ENCODE results near the gene ASB6. TPM values are rescaled to one million over a fixed set of nuclear protein-coding genes. Genes with fewer than 3 reads are reported as not detected.

The ASB6 gene
- total and polyA plus RNA-seq, 2 of the 13 experiments (the other 11 are each of a cell fraction or from before 2014, with no cell fraction given) = 8.2 to 8.4 TPM

DNA sequence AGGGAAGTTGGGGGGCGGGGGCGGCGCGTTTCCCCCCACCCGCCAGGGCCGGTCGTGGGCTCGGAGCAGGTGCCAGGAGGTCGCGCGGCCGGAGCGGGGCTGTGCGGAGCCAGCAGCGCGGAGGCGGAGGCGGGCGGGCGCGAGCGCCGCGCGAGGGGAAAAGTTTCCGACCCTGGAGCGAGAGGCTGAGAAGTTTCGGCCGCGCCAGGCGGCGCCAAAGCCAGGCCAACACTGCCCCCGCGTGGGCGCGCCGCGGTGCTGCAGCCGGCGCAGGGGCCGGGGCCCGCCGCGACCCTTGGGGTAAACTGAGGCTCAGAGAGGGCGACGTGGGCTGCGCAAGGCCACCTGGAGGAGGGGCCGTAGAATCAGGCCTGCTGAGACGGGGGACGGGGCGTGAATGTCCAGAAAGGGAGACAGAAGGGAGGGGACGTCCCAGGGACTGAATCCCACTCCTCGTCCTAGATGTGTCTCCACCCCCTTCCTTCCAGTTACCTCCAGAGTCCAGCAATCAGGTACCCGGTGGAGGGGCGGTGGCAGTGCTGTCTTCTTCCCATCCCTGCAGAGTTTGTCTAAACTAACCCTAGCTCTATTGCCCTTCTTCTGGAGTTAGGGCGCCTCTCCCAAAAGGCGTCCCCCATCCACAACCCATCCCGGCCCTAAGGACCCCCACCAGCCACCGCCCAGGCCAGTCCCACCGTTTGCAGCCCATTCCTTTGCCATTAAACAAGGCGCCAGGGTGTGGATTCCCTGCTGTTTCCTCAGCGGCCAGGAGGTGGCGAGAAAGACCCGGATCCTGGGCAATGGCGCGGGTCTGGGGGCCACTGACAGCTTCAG lies 31.3 kb downstream of the ASB6 start (continued):
- TF ChIP-seq ZBTB7A (CRISPR knock-in tag; IDR thresholded peaks at IDR 0.05) (peak; percentile 80), SOX6 (IDR thresholded peaks at IDR 0.05) (no peak), SOX6 (CRISPR knock-in tag; IDR thresholded peaks at IDR 0.05) (0 out of 2 replicates have a peak, but pooled peaks have one; percentile 28), MED1 (CRISPR knock-in tag; IDR thresholded peaks at IDR 0.05) (peak; percentile 14; the same call in 1 of the 2 replicates), HNF4G (IDR thresholded peaks at IDR 0.05; ENCODE audit: borderline replicate concordance, low read depth, low read length) (no peak), HNF4G (CRISPR knock-in tag; IDR thresholded peaks at IDR 0.05; ENCODE audit: borderline replicate concordance, low read depth) (no peak), ZFY (CRISPR knock-in tag; IDR thresholded peaks at IDR 0.05) (peak; percentile 48), RBFOX2 (IDR thresholded peaks at IDR 0.05; ENCODE audit: low read depth, low read length) (peak; percentile 85), ELF3 (CRISPR knock-in tag; IDR thresholded peaks at IDR 0.05) (0 out of 2 replicates have a peak, but pooled peaks have one; percentile 53), TAF15 (IDR thresholded peaks at IDR 0.05; ENCODE audit: low read depth, low read length, poor library complexity, severe bottlenecking) (peak; percentile 75), HNRNPK (IDR thresholded peaks at IDR 0.05; ENCODE audit: low read depth, low read length, poor library complexity, severe bottlenecking) (peak; percentile 9), ATF7-NPFF (CRISPR knock-in tag; IDR thresholded peaks at IDR 0.05; ENCODE audit: low read depth) (peak; percentile 73; the same call in 1 of the 2 replicates), ZSCAN25 (CRISPR knock-in tag; IDR thresholded peaks at IDR 0.05) (peak; percentile 76; the same call in 1 of the 2 replicates), ZNF776 (CRISPR knock-in tag; IDR thresholded peaks at IDR 0.05) (peak; percentile 74), YEATS4 (CRISPR knock-in tag; IDR thresholded peaks at IDR 0.05; ENCODE audit: borderline replicate concordance) (0 out of 2 replicates have a peak, but pooled peaks have one; percentile 27), MXI1 (IDR thresholded peaks at IDR 0.05; ENCODE audit: borderline replicate concordance, low read depth, low read length) (peak; percentile 36; the same call in 1 of the 3 replicates), RAD21 (CRISPR knock-in tag; IDR thresholded peaks at IDR 0.05) (peak; percentile 100), NONO (IDR thresholded peaks at IDR 0.05) (no peak), NONO (CRISPR knock-in tag; conservative IDR thresholded peaks at IDR 0.05) (peak; percentile 26; the same call in 1 of the 2 replicates), NR0B2 (CRISPR knock-in tag; IDR thresholded peaks at IDR 0.05) (peak; percentile 39; the same call in 1 of the 2 replicates), YY1 (IDR thresholded peaks at IDR 0.05; ENCODE audit: insufficient read depth, insufficient replicate concordance, low read depth, low read length) (peak; percentile 66)
- TF ChIP-seq, protein P1, sequence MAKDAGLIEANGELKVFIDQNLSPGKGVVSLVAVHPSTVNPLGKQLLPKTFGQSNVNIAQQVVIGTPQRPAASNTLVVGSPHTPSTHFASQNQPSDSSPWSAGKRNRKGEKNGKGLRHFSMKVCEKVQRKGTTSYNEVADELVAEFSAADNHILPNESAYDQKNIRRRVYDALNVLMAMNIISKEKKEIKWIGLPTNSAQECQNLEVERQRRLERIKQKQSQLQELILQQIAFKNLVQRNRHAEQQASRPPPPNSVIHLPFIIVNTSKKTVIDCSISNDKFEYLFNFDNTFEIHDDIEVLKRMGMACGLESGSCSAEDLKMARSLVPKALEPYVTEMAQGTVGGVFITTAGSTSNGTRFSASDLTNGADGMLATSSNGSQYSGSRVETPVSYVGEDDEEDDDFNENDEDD (CRISPR knock-in tag; IDR thresholded peaks at IDR 0.05; ENCODE audit: borderline replicate concordance) = peak; percentile 27; the same call in 1 of the 2 replicates
- TF ChIP-seq, protein P2, sequence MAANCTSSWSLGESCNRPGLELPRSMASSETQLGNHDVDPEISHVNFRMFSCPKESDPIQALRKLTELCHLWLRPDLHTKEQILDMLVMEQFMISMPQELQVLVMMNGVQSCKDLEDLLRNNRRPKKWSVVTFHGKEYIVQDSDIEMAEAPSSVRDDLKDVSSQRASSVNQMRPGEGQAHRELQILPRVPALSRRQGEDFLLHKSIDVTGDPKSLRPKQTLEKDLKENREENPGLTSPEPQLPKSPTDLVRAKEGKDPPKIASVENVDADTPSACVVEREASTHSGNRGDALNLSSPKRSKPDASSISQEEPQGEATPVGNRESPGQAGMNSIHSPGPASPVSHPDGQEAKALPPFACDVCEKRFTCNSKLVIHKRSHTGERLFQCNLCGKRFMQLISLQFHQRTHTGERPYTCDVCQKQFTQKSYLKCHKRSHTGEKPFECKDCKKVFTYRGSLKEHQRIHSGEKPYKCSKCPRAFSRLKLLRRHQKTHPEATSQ (CRISPR knock-in tag; IDR thresholded peaks at IDR 0.05; ENCODE audit: borderline replicate concordance) = 0 out of 2 replicates have a peak, but pooled peaks have one; percentile 48
